Breast epithelium (tissue), 4 donors: Measurements from ENCODE around the gene CLDN6. TPM values are rescaled to one million over a fixed set of nuclear protein-coding genes. Genes with fewer than 3 reads are reported as not detected.
A peak's percentile ranks its signal among the peaks of the same experiment; 100 is the strongest.

Experiments
- DNase-seq, 2 donors: peaks; one replicate each; pipeline ENCODE4 v3.0.0-alpha.2; 2019; ENCODE audit warnings: low spot score in 2 of 2
- H3K27ac ChIP-seq, 2 donors: fragments of 200-600 bp; sonication (generic) in 1 of 2; one replicate each; pipeline ENCODE4 v1.5.1; 2016 to 2019; ENCODE audit warnings: mild to moderate bottlenecking in 1 of 2
- H3K27me3 ChIP-seq, 2 donors: fragments of 200-600 bp; sonication (generic) in 1 of 2; one replicate each; pipeline versions ENCODE4 v1.5.1 to v1.6.0; 2017 to 2019; ENCODE audit warnings: control low read depth in 1 of 2, mild to moderate bottlenecking in 1 of 2
- H3K36me3 ChIP-seq: fragments of 200-600 bp; one replicate; pipeline ENCODE4 v1.5.1; 2019
- H3K4me1 ChIP-seq, 2 donors: fragments of 200-600 bp; sonication (generic); one replicate each; pipeline ENCODE4 v1.5.1; 2016 to 2019; ENCODE audit warnings: control low read depth in 1 of 2
- H3K4me3 ChIP-seq, 3 donors: fragments of 200-600 bp; sonication (generic); 1 replicate in 2 of 3; 2 replicates in 1 of 3; pipeline ENCODE4 v1.5.1; 2016 to 2019; ENCODE audit warnings: mild to moderate bottlenecking in 3 of 3, moderate library complexity in 2 of 3
- H3K9me3 ChIP-seq, 2 donors: fragments of 200-600 bp; sonication (generic) in 1 of 2; one replicate each; pipeline ENCODE4 v1.5.1; 2016 to 2019; ENCODE audit warnings: control low read depth in 1 of 2
- POLR2A ChIP-seq: fragments of 450-650 bp; IDR thresholded peaks from one replicate; pipeline ENCODE4 v1.6.1; 2016; ENCODE audit warnings: antibody characterized with exemption, mild to moderate bottlenecking, moderate library complexity
- POLR2AphosphoS5 ChIP-seq, 3 donors: sonication (generic); formaldehyde crosslinking; IDR thresholded peaks; one replicate each; pipeline ENCODE4 v1.6.1; 2017; ENCODE audit warnings: antibody characterized with exemption in 3 of 3
- intact Hi-C: fragments of 100-400 bp; cut with DNase I; formaldehyde crosslinking; loops from one replicate; pipeline ENCODE4 v1.15.1; 2023; ENCODE audit warnings: low total_unique reads
- total RNA-seq, 3 donors: library from RNA; depleted of rRNA; stranded (reverse); fragments of >200 nt; gene quantifications; one replicate each; pipeline ENCODE4 v1.1.0, GENCODE V29; 2016
- TF ChIP-seq, protein P1 (sequence below), 3 donors: fragments of 450-650 bp; IDR thresholded peaks; one replicate each; pipeline ENCODE4 v1.5.1; 2016 to 2017; ENCODE audit warnings: antibody characterized with exemption in 3 of 3, mild to moderate bottlenecking in 3 of 3, moderate library complexity in 3 of 3

Gene CLDN6
- total RNA-seq, 3 donors from 2014 or later = not detected

DNA sequence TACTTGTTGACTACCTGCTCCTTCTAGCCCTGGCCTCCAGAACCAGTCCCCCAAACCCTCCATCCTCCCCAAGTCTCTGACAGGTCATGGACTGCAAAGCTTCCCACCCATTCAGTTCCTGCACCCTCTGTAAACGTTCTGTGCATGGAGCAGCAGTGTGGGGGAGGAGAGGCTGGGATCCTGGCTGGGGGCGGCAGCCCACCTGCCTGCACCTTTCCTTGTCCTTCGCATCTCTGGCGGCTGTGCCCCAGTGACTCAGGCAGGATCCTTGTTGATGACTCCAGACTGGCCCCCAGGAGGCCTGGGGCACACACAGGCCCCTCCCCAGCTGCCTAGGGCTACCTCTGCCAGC is 36.1 kb downstream of the CLDN6 start:
- DNase-seq = no peak
- Histone ChIP-seq H3K36me3 (no peaks in the 10 kb centered on the region), H3K4me1 (peaks cover 3 to 6% of the 10 kb centered on the region in 2 donors), H3K27ac (no peak overlapping the region), H3K4me3 (no peak overlapping the region), H3K27me3 (no peaks in the 10 kb centered on the region), H3K9me3 (no peaks in the 10 kb centered on the region)
- intact Hi-C loops = no loop called here
- no peak for TF ChIP-seq POLR2AphosphoS5 (IDR thresholded peaks at IDR 0.05)
- TF ChIP-seq, protein P1, sequence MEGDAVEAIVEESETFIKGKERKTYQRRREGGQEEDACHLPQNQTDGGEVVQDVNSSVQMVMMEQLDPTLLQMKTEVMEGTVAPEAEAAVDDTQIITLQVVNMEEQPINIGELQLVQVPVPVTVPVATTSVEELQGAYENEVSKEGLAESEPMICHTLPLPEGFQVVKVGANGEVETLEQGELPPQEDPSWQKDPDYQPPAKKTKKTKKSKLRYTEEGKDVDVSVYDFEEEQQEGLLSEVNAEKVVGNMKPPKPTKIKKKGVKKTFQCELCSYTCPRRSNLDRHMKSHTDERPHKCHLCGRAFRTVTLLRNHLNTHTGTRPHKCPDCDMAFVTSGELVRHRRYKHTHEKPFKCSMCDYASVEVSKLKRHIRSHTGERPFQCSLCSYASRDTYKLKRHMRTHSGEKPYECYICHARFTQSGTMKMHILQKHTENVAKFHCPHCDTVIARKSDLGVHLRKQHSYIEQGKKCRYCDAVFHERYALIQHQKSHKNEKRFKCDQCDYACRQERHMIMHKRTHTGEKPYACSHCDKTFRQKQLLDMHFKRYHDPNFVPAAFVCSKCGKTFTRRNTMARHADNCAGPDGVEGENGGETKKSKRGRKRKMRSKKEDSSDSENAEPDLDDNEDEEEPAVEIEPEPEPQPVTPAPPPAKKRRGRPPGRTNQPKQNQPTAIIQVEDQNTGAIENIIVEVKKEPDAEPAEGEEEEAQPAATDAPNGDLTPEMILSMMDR (IDR thresholded peaks at IDR 0.05) = no peak
- no peak for TF ChIP-seq POLR2A

DNA sequence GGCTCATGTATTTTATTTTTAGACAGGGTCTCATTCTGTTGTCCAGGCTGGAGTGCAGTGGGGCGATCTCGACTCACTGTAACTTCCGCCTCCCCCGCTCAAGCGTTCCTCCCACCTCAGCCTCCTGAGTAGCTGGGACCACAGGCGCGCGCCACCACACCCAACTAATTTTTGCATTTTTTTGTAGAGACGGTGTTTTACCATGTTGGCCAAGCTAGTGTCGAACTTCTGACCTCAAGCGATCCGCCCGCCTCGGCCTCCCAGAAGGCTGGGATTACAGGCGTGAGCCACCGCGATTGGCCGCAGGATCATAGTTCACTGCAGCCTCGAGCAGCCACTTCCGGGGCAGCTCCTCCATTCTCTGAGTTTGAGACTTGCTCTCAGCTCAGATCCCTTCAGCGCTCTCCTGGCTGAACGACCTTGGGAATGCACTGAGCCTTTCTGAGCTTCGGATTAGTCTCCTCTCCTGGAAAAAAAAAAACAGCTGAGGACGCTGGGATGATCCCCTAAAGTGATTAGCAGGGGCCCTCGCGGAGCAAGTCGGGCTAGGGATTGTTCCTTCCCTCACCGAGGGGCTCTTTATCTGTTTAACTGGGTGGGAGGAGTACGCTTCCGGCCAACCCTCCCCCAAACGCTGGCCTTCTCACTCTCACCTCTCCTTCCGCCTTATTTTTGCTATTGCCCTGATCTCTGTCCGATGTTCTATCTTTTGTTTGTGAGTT is 36.6 kb downstream of the CLDN6 start:
- no peak overlapping the region for H3K27ac ChIP-seq
- peak overlapping the region; percentile 73 to 83 (median 78) for H3K4me3 ChIP-seq
- H3K9me3 ChIP-seq = no peaks in the 10 kb centered on the region
- TF ChIP-seq POLR2AphosphoS5 (IDR thresholded peaks at IDR 0.05) (no peak), POLR2A (no peak)
- TF ChIP-seq, protein P1 (IDR thresholded peaks at IDR 0.05) = no peak
- intact Hi-C loops = no loop called here
- H3K36me3 ChIP-seq = no peaks in the 10 kb centered on the region
- H3K4me1 ChIP-seq = peaks cover 3 to 6% of the 10 kb centered on the region in 2 donors
- no peaks in the 10 kb centered on the region for H3K27me3 ChIP-seq
- no peak for DNase-seq

- Histone ChIP-seq H3K9me3 (no peaks in the 10 kb centered on the region), H3K36me3 (no peaks in the 10 kb centered on the region), H3K4me1 (peaks cover 3 to 6% of the 10 kb centered on the region in 2 donors), H3K4me3 (peak within 1 kb of the TSS; percentile 73 to 83 (median 78)), H3K27ac (peak within 1 kb of the TSS; percentile 74 to 90), H3K27me3 (no peaks in the 10 kb centered on the region)
- TF ChIP-seq POLR2A = peak; percentile 82
- TF ChIP-seq, protein P1 (IDR thresholded peaks at IDR 0.05) = no peak
- TF ChIP-seq POLR2AphosphoS5 (IDR thresholded peaks at IDR 0.05) = peak; percentile 79 to 88 (median 85)
- intact Hi-C loops = no loop called here
- peak; percentile 83 to 87 for DNase-seq
Observed at GRCh38 chr16:2980227-2981176, 37.5 kb downstream of the CLDN6 start, which contains the start of gene PKMYT1. Gene PKMYT1 (minus strand): TSS chr16:2980446. CDS start chr16:2979657, 789 bp downstream.

DNA sequence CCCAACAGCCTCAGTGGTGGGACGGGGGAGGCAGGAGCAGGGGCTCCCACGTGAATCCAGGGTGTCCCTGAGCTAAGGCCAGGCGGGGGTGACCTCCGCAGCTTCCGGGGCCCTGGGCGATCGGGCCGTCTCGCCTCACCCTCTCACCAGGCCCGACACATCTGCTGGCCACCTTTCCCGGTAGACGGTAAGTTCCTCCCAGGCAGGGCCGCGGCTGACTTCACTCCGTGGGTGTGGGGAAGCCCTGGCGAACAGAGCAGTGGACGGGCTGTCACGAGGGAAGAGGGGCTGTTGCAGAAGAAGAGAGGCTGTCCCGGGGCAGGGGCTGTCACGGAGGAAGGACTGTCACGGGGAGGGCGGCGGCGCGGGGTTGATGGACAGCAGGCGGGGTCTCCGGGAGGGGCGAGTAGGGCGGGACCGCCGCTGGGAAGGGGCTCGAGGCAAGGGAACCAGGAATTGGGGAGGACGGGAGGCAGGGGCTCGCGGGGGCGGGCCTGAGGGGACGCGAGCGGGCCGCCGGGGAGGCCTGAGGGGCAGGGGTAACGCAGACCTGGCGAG is 38.2 kb downstream of the CLDN6 start:
- Histone ChIP-seq H3K27me3 (no peaks in the 10 kb centered on the region), H3K4me1 (peaks cover 3 to 6% of the 10 kb centered on the region in 2 donors), H3K4me3 (peak overlapping the region; percentile 73 to 83 (median 78)), H3K36me3 (no peaks in the 10 kb centered on the region), H3K9me3 (no peaks in the 10 kb centered on the region), H3K27ac (no peak overlapping the region)
- no peak for DNase-seq
- TF ChIP-seq, protein P1 (IDR thresholded peaks at IDR 0.05) = no peak
- TF ChIP-seq POLR2A (no peak), POLR2AphosphoS5 (IDR thresholded peaks at IDR 0.05) (no peak)
- intact Hi-C loops = no loop called here
